NCI-H2107 treated with DMSO at 0.1 percent for 48 hours (cell line): ENCODE results near the gene FEZF1.
"Not testable (repeated sequence)": the region's sequence is repeated elsewhere in the genome, so short reads cannot be mapped to it uniquely, and the experiment has no call there.

Experiments used
- DNase-seq: peaks from one replicate; lab custom pipeline; 2025; ENCODE audit not compliant: unreplicated experiment; lab: John Stamatoyannopoulos, UW

FEZF1 gene

DNA sequence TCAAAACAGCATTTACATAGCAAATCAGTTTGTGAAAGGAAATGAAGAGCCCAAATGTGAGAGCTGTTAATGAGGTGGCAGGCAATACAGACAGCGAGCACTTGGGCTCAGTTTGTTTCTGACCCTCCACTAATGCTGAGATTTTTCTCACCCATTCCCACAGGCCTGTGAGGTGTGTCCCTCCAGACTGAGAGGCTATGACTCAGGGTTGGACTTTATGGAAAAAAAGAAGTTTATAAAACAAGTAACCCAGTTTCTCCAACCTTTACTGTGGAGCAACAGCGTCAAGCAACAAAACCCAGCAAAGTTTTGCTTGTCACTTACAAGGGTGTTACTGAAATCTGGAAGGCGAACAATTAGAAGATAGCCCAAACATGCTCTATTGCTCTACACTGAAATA lies 4.9 kb upstream of the FEZF1 start:
- DNase-seq, result no peak

DNA sequence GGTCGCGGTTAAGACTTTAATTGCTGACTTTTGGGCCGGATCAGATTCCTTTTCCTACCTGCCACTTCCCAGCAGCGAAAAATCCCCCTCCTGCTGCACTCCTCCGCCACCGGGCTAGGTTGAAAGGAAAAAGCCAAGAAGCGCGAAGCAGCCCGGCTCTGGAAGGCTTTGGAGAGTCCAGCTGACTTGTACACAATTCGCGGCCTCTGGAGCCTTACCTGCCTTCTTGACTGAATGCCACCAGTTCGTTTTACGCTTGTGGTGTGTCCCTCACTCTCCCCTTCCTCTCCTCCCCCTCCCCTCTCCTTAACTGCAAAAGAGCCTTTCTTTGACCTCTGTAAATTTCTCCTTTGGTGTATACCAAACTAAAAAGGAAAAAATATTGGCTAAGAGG lies 2.7 kb upstream of the FEZF1 start:
- no peak for DNase-seq

- no peak for DNase-seq
Observed at GRCh38 chr7:122306320-122307227, 2.0 kb upstream of the FEZF1 start.

DNA sequence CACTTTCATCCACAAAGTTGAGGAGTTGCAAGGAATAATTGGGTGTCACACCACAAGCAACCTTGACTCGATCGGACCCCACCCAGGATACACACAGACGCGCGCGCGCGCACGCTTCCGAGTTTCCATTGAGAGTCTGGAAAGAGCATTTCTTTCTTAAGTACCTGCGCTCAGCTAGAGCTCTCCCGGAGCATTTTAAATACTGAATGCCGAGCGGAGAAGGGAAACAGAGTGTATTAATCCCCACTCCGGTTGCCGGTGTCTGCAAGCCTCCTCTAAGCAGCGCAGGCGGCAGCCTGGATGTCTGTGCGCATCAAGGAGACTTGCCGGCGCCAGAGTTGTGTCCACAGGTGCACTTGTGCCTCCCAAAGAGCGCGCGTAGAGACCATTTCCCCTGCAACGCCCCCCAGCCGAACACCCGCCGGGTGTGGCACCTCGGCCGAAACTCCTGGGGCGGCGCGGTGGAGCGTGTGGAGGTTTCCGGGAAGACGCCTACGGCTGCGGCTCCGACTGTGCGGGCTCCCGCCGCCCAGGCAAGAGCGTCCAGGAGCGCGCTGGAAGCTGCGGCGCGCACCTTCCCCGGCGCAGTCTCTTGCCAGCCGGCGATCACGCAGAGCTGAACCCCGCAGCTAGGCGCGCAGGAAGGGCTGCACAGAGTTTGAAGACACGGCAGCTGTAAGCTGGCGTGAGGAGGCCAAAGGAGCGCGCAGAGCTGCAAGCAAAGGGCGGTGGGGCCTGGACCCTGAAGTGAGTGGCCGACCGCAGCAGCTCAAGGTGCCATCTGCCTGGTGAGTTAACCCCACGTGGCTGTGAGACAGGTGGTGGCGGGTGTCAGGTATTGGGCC lies 1.1 kb upstream of the FEZF1 start:
- peak; percentile 30 for DNase-seq

DNA sequence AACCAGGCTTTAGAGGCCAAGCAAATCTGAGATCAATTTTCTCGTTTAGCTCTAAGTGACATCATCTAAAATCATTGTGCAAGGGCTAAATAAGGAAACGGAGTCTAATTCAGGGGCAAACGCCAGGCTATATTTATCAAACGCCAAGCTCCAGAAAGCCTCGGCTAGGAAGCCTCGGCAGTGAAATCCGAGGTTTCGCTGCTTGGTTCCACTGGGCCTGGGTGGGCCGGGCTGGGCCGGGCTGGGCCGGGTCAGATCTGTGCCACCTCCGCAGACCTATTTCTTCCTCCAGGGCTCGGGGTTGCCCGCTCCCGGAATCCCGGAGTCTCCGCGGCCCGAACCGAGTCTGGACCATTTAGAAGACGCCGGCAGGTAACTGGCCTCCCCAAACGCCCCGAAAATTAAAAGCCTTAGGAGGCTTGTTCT lies 459 bp upstream of the FEZF1 start:
- DNase-seq, result peak; percentile 48

DNA sequence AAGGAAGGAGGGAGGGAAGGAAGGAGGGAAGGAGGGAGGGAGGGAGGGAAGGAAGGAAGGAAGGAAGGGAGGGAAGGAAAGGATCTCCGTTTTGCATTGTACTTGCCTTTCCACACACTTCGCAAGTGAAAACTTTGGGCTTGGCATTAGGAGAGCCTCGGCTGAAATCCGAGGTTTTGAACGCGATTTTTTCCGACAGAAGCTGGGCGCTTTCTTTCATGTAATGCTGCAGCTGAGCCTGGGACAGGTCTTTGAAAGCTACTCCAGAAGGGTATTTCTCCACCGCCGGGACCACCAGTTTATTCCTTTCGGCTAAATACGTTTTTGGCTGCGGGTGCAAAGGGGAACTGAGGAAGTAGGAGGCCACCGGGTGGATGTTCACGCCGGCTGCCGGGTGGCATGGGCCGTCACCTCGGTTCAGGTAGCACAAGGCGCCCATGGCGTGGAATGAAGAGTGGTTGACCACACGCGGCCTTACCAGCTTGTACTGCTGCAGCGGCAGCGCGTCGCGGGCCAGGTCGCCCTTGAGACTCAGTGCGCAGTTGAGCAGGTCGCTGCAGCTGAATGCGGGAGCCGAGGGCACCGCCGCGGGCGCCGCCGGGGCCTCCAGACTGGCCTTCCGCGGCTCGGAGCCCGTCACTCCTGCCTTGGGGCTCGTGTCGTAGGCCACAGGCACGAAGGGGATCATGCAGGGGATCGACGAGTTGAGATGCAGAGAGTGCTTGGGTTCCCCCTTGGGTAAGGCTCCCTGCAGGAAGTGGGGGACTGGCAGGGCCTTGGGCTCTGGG lies 825 bp downstream of the FEZF1 start:
- no peak for DNase-seq

DNA sequence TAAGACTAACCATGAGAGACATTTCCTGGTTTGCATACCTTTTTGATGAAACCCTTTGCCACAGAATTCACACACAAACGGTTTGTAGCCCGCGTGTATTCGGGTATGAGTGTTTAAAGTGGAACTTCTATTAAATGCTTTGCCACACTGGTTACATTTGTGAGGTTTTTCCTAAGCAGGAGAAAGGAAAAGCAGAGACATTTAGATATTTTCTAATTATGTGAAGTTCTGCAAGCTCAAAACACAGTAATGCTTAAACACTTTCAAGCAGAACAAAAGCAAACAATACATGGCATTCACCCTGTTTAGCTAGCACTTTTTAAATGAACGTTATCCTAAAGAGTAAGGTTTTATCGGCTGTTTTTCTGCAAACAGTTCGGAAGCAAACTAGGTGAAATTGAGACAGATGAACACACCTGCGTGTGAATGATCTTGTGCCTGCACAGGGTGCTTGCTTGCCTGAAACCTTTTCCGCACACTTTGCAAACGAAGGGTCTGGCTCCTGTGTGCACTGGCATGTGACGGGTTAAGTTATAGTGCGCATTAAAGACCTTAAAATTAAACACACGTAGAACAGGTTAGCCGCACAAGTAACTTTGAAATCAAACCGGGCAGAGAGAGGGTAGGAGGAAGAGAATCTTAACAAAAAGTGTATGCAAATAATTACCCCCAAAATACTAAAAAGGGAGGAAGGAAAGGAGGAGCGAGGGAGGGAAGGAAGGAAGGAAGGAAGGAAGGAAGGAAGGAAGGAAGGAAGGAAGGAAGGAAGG lies 1.6 kb downstream of the FEZF1 start:
- DNase-seq, result no peak

- DNase-seq, result no peak
Observed at GRCh38 chr7:122301858-122302760, 2.4 kb downstream of the FEZF1 start.

DNA sequence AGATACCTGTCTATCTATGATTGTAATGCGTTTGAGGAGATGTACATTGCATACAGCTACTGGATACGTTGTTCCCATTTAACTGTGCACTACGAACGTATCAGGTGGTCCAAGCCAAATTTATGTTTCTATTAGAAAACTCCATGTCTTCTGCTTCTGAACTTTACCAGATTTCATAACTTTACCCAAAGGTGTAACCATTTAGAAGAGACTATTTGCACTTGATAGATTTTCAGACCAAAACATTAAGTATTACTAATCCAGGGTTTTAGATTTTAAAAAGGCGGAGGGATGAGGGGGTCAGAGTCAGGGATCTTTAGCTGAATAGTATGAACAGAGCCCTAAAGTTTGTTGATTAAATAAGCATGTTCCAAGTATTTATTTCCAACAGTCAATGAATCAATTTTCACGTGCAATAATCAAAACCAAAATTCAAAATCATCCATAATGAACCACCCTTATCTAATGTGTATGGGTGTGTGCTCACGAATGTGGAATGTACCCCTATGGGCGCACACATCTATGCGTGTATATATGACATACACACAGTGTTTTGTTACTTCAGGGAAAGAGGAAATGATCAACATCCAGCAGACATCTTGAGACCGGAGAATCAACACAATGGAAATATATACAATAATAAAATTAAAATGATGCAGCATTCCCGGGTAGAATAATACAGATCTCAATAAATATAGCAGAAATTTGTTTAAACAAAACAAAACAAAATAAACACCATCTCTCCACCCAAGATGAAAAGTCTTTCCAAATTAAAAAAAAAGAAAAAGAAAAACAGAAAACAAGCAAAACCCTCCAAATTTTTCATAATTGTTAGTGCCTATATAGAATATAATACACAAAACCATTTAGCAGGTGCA lies 3.4 kb downstream of the FEZF1 start:
- no peak for DNase-seq

GRCh38 chr7:122300211-122300932 lies 4.2 kb downstream of the FEZF1 start:
- no peak for DNase-seq

DNA sequence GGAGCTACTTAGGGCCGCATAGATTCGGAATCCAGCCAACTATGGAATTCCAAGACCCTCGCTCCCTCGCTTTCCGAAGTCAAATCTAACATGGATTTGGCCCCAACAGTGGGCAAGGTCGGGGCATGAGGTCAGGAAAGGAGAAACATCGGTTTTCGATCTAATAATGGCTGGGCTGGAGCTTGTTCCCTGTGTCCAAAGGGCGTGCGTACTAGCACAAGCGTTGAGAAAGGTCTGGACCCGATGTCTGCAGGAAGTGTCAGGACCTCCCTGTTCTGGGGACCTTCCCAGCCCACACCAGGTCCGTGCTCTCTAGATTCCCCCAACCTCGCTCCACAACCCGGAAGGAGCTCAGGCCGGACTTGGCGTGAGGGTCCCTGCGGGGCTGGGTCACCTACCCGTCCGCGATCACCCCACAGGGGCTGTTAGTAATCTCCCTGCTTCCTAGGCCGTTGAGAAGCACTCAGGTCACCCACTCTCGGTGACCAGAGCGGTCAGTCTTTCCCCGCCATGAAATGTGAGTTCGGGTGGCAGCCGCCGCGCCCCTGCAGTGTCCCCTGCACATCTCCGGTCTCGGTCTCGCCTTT lies 4.8 kb downstream of the FEZF1 start:
- no peak for DNase-seq

- no peak for DNase-seq
Observed at GRCh38 chr7:122298618-122299017, 5.9 kb downstream of the FEZF1 start.

GRCh38 chr7:122298131-122298530 lies 6.4 kb downstream of the FEZF1 start:
- DNase-seq, result no peak

DNA sequence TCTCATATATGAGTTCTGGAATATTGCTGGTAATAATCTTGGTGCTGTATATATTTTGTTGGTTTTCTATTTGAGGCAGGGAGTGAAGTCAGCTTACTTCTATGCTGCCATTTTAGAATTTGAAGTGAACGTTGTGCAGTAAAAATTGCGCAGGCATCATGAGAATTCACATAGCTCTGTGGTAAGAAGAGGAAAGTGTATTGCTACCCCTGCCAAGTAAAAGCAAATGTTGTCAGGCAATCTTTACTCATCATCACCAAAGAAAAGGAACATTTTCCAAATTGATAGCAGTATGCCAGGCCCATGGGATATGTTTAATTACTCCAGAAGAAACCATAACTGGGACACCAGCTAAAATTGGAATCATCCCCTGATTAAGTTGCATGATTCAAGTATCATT lies 13.4 kb downstream of the FEZF1 start:
- DNase-seq, result no peak

GRCh38 chr7:122290476-122290875 lies 14.1 kb downstream of the FEZF1 start:
- no peak for DNase-seq

- DNase-seq, result no peak
Observed at GRCh38 chr7:122289426-122289825, 15.1 kb downstream of the FEZF1 start.

DNA sequence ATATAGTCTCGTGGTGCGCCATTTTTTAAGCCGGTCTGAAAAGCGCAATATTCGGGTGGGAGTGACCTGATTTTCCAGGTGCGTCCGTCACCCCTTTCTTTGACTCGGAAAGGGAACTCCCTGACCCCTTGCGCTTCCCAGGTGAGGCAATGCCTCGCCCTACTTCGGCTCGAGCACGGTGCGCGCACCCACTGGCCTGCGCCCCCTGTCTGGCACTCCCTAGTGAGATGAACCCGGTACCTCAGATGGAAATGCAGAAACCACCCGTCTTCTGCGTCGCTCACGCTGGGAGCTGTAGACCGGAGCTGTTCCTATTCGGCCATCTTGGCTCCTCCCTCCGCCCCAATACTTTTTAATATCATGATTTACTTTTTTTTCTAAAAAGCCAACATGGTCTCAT lies 19.9 kb downstream of the FEZF1 start:
- not testable (repeated sequence) for DNase-seq
